Astrocyte of the spinal cord (primary cell): ENCODE results near the gene ZC3H18.

ENCODE experiments used
- DNase-seq: peaks from one replicate; pipeline ENCODE4 v3.0.0; 2011; ENCODE audit warnings: low read depth, low spot score
- H3K4me3 ChIP-seq: 2 replicates; pipeline ENCODE4 v1.5.1; 2011; ENCODE audit warnings: low read depth, mild to moderate bottlenecking, low read length, moderate library complexity
- in situ Hi-C: cut with HindIII; loops from 2 replicates; pipeline ENCODE4 v1.10.0; 2017; ENCODE audit warnings: low sequenced_read_pairs
- TF ChIP-seq, protein P1 (sequence below): IDR thresholded peaks from 2 replicates; pipeline ENCODE4 v1.5.1; 2012; ENCODE audit warnings: low read depth, mild to moderate bottlenecking, low read length, inconsistent platforms

Gene ZC3H18

GRCh38 chr16:88638323-88639230, 68.4 kb downstream of the ZC3H18 start, which contains the start of gene IL17C:
IL17C (plus strand) TSS chr16:88638572; CDS start chr16:88638642, 70 bp downstream.
- in situ Hi-C loops = no loop called here
- no peak within 1 kb of the TSS for H3K4me3 ChIP-seq
- no peak for DNase-seq
- TF ChIP-seq, protein P1, sequence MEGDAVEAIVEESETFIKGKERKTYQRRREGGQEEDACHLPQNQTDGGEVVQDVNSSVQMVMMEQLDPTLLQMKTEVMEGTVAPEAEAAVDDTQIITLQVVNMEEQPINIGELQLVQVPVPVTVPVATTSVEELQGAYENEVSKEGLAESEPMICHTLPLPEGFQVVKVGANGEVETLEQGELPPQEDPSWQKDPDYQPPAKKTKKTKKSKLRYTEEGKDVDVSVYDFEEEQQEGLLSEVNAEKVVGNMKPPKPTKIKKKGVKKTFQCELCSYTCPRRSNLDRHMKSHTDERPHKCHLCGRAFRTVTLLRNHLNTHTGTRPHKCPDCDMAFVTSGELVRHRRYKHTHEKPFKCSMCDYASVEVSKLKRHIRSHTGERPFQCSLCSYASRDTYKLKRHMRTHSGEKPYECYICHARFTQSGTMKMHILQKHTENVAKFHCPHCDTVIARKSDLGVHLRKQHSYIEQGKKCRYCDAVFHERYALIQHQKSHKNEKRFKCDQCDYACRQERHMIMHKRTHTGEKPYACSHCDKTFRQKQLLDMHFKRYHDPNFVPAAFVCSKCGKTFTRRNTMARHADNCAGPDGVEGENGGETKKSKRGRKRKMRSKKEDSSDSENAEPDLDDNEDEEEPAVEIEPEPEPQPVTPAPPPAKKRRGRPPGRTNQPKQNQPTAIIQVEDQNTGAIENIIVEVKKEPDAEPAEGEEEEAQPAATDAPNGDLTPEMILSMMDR = no peak

- H3K4me3 ChIP-seq = no peak overlapping the region
- in situ Hi-C loops = no loop called here
- TF ChIP-seq, protein P1 = no peak
- no peak for DNase-seq
These were observed 69.2 kb downstream of the ZC3H18 start for GRCh38 chr16:88639231-88640038.

- TF ChIP-seq, protein P1 = no peak
- in situ Hi-C loops = no loop called here
- H3K4me3 ChIP-seq = no peak overlapping the region
- DNase-seq = no peak
These were observed 69.9 kb downstream of the ZC3H18 start for GRCh38 chr16:88640039-88640495.

- TF ChIP-seq, protein P1 = no peak
These were observed 70.5 kb downstream of the ZC3H18 start for GRCh38 chr16:88640498-88641247.

DNA sequence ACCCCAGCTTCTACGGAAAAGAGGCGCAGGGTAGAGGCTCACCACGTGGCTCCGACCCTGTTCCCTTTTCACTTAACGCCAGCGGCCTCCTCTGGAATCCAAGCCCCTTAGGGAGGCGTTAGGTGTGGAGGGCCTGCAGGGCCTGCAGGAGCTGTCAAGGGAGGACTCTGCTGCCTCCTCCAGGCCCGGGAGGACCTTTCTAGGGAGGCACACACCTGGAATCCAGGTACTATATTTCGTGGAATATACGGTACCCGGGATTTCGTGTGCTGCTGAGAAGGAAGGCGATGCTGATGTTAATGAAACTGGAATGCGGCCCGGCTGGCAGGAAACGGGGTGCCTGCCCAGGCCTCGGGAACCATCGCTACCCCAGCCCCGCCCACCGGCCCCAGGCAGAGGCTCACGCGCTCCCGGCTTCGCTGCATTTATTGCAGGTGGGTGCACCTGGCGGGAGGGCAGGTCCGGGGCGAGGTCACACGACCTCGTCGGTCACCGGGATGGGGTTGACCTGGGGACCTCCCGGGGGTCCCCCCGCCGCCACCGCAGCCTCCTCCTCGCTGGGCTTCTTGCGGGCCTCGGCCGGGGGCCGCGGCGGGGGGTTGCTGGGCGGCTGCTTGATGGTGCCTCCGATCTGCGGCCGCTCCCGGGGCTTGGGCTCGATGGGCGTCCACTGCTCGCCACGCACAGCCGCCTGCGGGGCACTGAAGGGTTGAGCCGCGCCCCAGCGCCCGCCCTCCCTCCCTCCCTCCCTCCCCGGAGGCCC, 72.9 kb downstream of the ZC3H18 start:
- DNase-seq = no peak
- TF ChIP-seq, protein P1 = no peak
- no peak overlapping the region for H3K4me3 ChIP-seq
- in situ Hi-C loops = no loop called here

More at GRCh38 chr16:88640498-88641247, 70.5 kb downstream of the ZC3H18 start:
- DNase-seq = no peak
- no peak overlapping the region for H3K4me3 ChIP-seq
- in situ Hi-C loops = no loop called here
